Keratinocyte (primary cell): ENCODE data around the gene FIP1L1.
"Not testable (repeated sequence)": the region's sequence is repeated elsewhere in the genome, so short reads cannot be mapped to it uniquely, and the experiment has no call there.

Experiments used
- CTCF ChIP-seq, 3 experiments: IDR thresholded peaks in 1 of 3; conservative IDR thresholded peaks in 1 of 3; optimal IDR thresholded peaks in 1 of 3; 2 replicates in 2 of 3; 3 replicates in 1 of 3; pipeline versions ENCODE3 to v1.5.1; 2011; ENCODE audit warnings: low read length in 3 of 3, mild to moderate bottlenecking in 3 of 3, moderate library complexity in 2 of 3, control low read depth in 1 of 3, inconsistent platforms in 1 of 3; ENCODE audit not compliant: insufficient read depth in 2 of 3; ENCODE audit errors: extremely low read depth in 1 of 3
- EZH2 ChIP-seq: IDR thresholded peaks from one replicate; pipeline ENCODE4 v1.6.1; 2012; ENCODE audit warnings: inconsistent platforms, mild to moderate bottlenecking, low read length, moderate library complexity

GRCh38 chr4:53409479-53409878, 32.0 kb downstream of the FIP1L1 start:
- TF ChIP-seq CTCF (optimal IDR thresholded peaks at IDR 0.05 in 1 of 3, IDR thresholded peaks at IDR 0.05 in 1 of 3, conservative IDR thresholded peaks at IDR 0.05 in 1 of 3; ENCODE audit: extremely low read depth in 1 of 3, insufficient read depth in 2 of 3, low read length in 3 of 3); EZH2: not testable (repeated sequence)
